GM19438 (cell line): ENCODE data around the gene ARHGEF39.

Experiments used
- ATAC-seq: cut with Tn5 transposase; IDR thresholded peaks from one replicate; pipeline ENCODE4 v1.9.1; 2021; ENCODE audit warnings: low read depth; ENCODE audit not compliant: unreplicated experiment

The ARHGEF39 gene, protein sequence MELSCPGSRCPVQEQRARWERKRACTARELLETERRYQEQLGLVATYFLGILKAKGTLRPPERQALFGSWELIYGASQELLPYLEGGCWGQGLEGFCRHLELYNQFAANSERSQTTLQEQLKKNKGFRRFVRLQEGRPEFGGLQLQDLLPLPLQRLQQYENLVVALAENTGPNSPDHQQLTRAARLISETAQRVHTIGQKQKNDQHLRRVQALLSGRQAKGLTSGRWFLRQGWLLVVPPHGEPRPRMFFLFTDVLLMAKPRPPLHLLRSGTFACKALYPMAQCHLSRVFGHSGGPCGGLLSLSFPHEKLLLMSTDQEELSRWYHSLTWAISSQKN

GRCh38 chr9:35664531-35665470 is at the start of gene ARHGEF39:
TSS of gene ARHGEF39 (minus strand) at chr9:35665195. CDS start at chr9:35665169, 26 bp downstream.
- peak; percentile 74 for ATAC-seq

GRCh38 chr9:35714123-35714522 is 49.1 kb upstream of the ARHGEF39 start:
- no peak for ATAC-seq

GRCh38 chr9:35713578-35713977 is 48.6 kb upstream of the ARHGEF39 start:
- no peak for ATAC-seq

DNA sequence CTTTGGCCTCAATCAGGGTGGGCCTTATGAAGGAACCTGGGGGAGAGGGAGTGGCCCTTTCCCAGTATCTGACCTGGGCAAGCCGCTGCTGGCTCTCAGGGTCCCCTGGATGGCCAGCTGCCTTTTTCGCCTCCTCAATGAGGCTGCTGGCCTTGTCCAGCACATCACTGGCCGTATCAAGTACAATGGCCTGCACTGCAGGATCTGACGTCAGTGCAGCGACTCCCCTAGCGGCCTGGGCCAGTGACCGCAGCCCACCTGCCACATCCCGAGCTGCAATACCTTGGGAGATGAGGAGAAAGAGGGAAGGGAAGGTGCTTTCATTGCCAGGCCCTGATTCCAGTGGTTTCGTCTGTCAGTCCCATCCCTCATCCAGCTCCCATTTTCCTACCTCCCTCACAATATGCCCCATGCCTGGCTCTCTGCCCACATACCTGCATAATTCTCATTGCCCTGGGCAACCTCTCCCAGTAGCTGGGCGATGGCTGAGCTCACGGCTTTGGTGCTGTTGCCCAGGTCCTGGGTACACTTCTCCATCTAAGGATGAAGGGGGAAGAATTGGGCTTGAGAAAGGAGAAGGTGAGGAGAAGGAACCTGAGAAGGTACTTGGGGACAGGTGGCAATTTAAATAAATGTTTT is 47.9 kb upstream of the ARHGEF39 start:
- ATAC-seq = no peak

- no peak for ATAC-seq
Measured at GRCh38 chr9:35711501-35712428, 46.8 kb upstream of the ARHGEF39 start.

GRCh38 chr9:35710818-35711500 is 46.0 kb upstream of the ARHGEF39 start:
- no peak for ATAC-seq

DNA sequence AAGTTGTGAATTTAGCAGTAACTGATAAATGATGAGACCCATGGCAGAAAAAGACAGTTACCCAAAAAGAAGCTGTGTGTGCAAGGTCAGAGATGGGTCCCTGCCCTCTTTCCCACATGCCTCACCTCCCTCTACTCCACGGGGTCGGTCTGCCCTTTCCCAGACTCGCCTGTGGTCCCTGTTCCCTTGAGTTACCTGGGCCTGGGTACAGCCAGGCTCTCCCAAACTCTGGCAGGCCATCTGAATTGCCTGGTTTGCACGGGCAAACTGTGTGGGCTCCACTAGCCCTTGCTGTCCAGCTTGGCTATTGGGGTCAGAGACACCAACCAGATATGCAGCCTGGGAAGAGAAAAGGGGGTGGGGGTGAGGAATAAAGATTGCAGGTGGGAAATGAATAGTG is 43.2 kb upstream of the ARHGEF39 start:
- ATAC-seq = no peak

DNA sequence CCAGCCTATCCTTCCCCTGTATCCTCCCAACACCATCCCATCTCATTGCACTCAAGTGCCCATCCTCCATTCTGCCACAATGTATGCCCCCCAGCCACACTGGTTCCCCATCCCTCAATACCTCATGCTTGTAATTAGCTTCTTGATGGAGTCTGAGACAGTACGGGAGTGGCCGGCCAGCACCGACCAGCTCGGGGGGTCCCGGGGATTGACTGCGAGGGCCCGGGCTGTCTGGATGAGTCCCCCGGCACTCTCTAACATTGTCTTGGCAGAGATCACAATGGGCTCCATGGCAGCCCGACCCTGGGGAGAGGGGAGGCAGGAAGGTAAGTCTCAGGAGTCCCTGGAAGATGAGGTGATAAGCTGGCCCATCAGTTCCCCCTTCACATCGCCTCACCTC is 42.0 kb upstream of the ARHGEF39 start:
- no peak for ATAC-seq

DNA sequence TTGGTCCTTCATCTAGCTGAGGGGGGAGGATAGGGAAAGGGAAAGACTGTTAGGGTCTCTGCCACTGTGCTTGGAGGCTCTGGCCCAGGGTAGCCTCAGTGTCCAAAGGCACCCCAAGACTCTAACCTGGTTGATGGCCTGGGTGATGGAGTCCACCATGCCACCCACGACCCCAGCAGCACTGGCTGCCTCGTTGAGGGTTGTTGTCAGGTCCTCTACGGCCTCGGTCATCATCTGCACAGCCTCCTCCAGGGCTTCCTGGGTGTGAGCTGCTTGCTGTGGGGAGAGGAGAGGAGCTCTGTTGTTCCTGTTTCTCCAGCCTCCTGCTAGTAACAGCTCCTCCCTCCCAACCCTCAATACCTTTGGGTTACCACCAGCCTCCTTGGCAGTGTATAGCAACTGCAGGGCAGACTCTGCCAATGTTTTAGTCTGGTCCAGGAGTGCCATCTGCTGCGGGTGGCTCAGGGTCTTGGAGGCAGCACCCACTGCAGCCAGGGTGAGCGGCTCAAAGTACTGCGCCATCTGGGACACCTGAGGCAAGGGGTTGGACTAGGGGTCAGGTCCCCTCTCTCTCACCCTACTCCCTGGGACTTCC is 40.9 kb upstream of the ARHGEF39 start:
- no peak for ATAC-seq

GRCh38 chr9:35705372-35705771 is 40.4 kb upstream of the ARHGEF39 start:
- no peak for ATAC-seq

- ATAC-seq = no peak
Measured at GRCh38 chr9:35703906-35704672, 39.1 kb upstream of the ARHGEF39 start.

GRCh38 chr9:35702696-35703095 is 37.7 kb upstream of the ARHGEF39 start:
- ATAC-seq = no peak

GRCh38 chr9:35700942-35701341 is 35.9 kb upstream of the ARHGEF39 start:
- no peak for ATAC-seq

- ATAC-seq = no peak
Measured at GRCh38 chr9:35700031-35700430, 35.0 kb upstream of the ARHGEF39 start.

- ATAC-seq = no peak
Measured at GRCh38 chr9:35698231-35698630, 33.2 kb upstream of the ARHGEF39 start.

DNA sequence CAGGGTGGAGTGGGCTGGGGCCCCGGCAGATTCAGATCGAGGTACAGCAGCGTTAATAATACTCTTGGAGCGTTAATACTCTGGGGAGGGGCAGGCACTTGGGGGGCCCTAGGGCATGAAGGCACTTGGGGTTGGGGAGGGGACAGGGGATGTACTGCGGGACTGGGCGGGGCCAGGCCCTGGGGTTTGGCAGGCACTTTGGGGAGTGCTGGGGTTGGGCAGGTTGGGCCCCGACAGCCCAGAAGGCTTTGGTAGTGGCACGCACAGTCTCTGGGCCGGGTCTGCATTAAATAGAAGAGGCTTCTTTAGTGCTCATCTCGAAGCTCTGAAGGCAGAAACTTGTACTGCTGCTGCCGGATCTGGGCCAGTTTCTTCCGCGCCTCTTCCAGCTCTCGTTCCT is 32.5 kb upstream of the ARHGEF39 start:
- ATAC-seq = no peak

- ATAC-seq = peak; percentile 73
Measured at GRCh38 chr9:35696520-35697215, 31.7 kb upstream of the ARHGEF39 start.

GRCh38 chr9:35695943-35696401 is 31.0 kb upstream of the ARHGEF39 start:
- ATAC-seq = no peak
